Adrenal gland (tissue), 5 donors: ENCODE results near the gene WDR17.

Experiments used
- CTCF ChIP-seq, 6 experiments: fragments of 450-650 bp in 4 of 6; fragments of 200-600 bp in 2 of 6; sonication (generic) in 1 of 6; IDR thresholded peaks; 1 replicate in 5 of 6; 2 replicates in 1 of 6; pipeline versions ENCODE4 v1.5.1 to v1.8.0; 2016 to 2021; ENCODE audit warnings: antibody characterized with exemption in 6 of 6, mild to moderate bottlenecking in 2 of 6, moderate library complexity in 1 of 6
- POLR2A ChIP-seq, 2 donors: fragments of 450-650 bp; IDR thresholded peaks; one replicate each; pipeline ENCODE4 v1.6.1; 2017; ENCODE audit warnings: antibody characterized with exemption in 2 of 2, mild to moderate bottlenecking in 2 of 2, moderate library complexity in 1 of 2
- donor health status: DM: no; HTN: no; CAD: no.

DNA sequence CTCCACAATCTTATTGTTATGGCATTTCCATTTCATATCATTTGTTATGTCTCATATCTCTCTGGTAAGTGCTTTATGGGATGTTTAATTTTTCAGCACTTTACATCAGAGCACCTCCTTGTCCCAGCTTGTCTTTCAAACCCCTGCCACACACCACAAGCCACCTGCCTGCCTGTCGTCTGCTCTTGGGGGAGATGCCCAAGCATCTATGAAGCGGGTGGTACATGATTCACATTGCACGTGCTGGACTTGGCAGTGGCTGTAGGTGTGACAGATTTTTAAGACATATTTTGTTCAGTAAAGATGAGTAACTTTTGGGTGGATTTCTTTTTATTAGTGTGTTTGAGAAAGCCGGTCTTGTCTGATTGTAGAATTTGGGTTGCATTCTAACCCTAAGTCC lies 143.9 kb downstream of the WDR17 start:
- TF ChIP-seq POLR2A (IDR thresholded peaks at IDR 0.05) = no peak
- no peak for TF ChIP-seq CTCF (IDR thresholded peaks at IDR 0.05)
